H1 (cell line): Measurements from ENCODE around the gene CYP2B6.

Experiments used
- ATF2 ChIP-seq: IDR thresholded peaks from 2 replicates; pipeline ENCODE4 v1.6.1; 2012; ENCODE audit warnings: low read length, inconsistent platforms
- EP300 ChIP-seq, 2 experiments: IDR thresholded peaks; 1 replicate in 1 of 2; 2 replicates in 1 of 2; pipeline ENCODE4 v1.6.1; 2011 to 2012; ENCODE audit warnings: low read depth in 2 of 2, low read length in 2 of 2, mild to moderate bottlenecking in 2 of 2, borderline replicate concordance in 1 of 2, inconsistent platforms in 1 of 2, moderate library complexity in 1 of 2
- POLR2AphosphoS5 ChIP-seq: IDR thresholded peaks from 2 replicates; pipeline ENCODE4 v1.6.1; 2011; ENCODE audit warnings: low read depth, low read length
- POU5F1 ChIP-seq: IDR thresholded peaks from 2 replicates; pipeline ENCODE4 v1.6.1; 2011; ENCODE audit warnings: low read depth, mild to moderate bottlenecking, low read length, moderate library complexity
- SIN3A ChIP-seq, 2 experiments: IDR thresholded peaks in 1 of 2; conservative IDR thresholded peaks in 1 of 2; 2 replicates each; pipeline ENCODE4 v1.6.1; 2011 to 2012; ENCODE audit warnings: low read length in 2 of 2, improper control_type of control experiment in 1 of 2, low read depth in 1 of 2, mild to moderate bottlenecking in 1 of 2
- SRF ChIP-seq: IDR thresholded peaks from 2 replicates; pipeline ENCODE4 v1.6.1; 2011; ENCODE audit warnings: mild to moderate bottlenecking, low read depth, low read length, moderate library complexity
- YY1 ChIP-seq: IDR thresholded peaks from 2 replicates; pipeline ENCODE4 v1.6.1; 2011; ENCODE audit warnings: low read depth, mild to moderate bottlenecking, low read length
- TF ChIP-seq, protein P1 (sequence below), 3 experiments: IDR thresholded peaks; 1 replicate in 2 of 3; 2 replicates in 1 of 3; pipeline versions ENCODE4 v1.5.1 to v1.6.1; 2011; ENCODE audit warnings: low read length in 3 of 3, mild to moderate bottlenecking in 3 of 3, inconsistent platforms in 2 of 3, low read depth in 1 of 3, moderate library complexity in 1 of 3; ENCODE audit not compliant: insufficient read depth in 1 of 3; ENCODE audit errors: control extremely low read depth in 1 of 3

GRCh38 chr19:41000310-41000737, 9.2 kb downstream of the CYP2B6 start:
- no peak for TF ChIP-seq POU5F1
- TF ChIP-seq, protein P1, sequence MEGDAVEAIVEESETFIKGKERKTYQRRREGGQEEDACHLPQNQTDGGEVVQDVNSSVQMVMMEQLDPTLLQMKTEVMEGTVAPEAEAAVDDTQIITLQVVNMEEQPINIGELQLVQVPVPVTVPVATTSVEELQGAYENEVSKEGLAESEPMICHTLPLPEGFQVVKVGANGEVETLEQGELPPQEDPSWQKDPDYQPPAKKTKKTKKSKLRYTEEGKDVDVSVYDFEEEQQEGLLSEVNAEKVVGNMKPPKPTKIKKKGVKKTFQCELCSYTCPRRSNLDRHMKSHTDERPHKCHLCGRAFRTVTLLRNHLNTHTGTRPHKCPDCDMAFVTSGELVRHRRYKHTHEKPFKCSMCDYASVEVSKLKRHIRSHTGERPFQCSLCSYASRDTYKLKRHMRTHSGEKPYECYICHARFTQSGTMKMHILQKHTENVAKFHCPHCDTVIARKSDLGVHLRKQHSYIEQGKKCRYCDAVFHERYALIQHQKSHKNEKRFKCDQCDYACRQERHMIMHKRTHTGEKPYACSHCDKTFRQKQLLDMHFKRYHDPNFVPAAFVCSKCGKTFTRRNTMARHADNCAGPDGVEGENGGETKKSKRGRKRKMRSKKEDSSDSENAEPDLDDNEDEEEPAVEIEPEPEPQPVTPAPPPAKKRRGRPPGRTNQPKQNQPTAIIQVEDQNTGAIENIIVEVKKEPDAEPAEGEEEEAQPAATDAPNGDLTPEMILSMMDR (IDR thresholded peaks at IDR 0.05; ENCODE audit: control extremely low read depth in 1 of 3, insufficient read depth in 1 of 3, low read depth in 1 of 3, low read length in 3 of 3): no peak
- TF ChIP-seq EP300 (IDR thresholded peaks at IDR 0.05; ENCODE audit: borderline replicate concordance in 1 of 2, low read depth in 2 of 2, low read length in 2 of 2): no peak
- TF ChIP-seq SRF: no peak
- TF ChIP-seq SIN3A (conservative IDR thresholded peaks at IDR 0.05 in 1 of 2, IDR thresholded peaks at IDR 0.05 in 1 of 2; ENCODE audit: low read depth in 1 of 2, low read length in 2 of 2): no peak
- no peak for TF ChIP-seq YY1
- no peak for TF ChIP-seq ATF2
- no peak for TF ChIP-seq POLR2AphosphoS5
